Glutamatergic neuron (in vitro differentiated cells): ENCODE data around the gene SRMS. TPM values are rescaled to one million over a fixed set of nuclear protein-coding genes. Genes with fewer than 3 reads are reported as not detected.
A peak's percentile ranks its signal among the peaks of the same experiment; 100 is the strongest.

Source experiments
- DNase-seq: peaks from one replicate; pipeline ENCODE4 v3.0.0; 2022
- H3K27ac Mint-ChIP-seq: one replicate; pipeline ENCODE4 v1.8.0; 2020; ENCODE audit warnings: mild to moderate bottlenecking, mixed read lengths, inconsistent platforms; ENCODE audit not compliant: unreplicated experiment
- H3K27me3 Mint-ChIP-seq: one replicate; pipeline ENCODE4 v1.8.0; 2020; ENCODE audit warnings: mild to moderate bottlenecking, moderate library complexity, mixed read lengths, inconsistent platforms; ENCODE audit not compliant: unreplicated experiment
- H3K36me3 Mint-ChIP-seq: one replicate; pipeline ENCODE4 v1.8.0; 2020; ENCODE audit warnings: mild to moderate bottlenecking, mixed read lengths, inconsistent platforms; ENCODE audit not compliant: unreplicated experiment
- H3K4me1 Mint-ChIP-seq: one replicate; pipeline ENCODE4 v1.8.0; 2020; ENCODE audit warnings: mild to moderate bottlenecking, low read depth, mixed read lengths, inconsistent platforms; ENCODE audit not compliant: unreplicated experiment
- H3K4me3 Mint-ChIP-seq: one replicate; pipeline ENCODE4 v1.8.0; 2020; ENCODE audit warnings: mild to moderate bottlenecking, mixed read lengths, inconsistent platforms; ENCODE audit not compliant: unreplicated experiment
- H3K9me3 Mint-ChIP-seq: one replicate; pipeline ENCODE4 v1.8.0; 2020; ENCODE audit warnings: mild to moderate bottlenecking, moderate library complexity, mixed read lengths, inconsistent platforms; ENCODE audit not compliant: unreplicated experiment
- total RNA-seq: library from RNA; stranded (reverse); fragmentation: NEBNext Ultra II Directional; extraction: Animal tissue kit (Norgen Biotek cat#: 25700); gene quantifications from one replicate; pipeline ENCODE4 v1.2.1, GENCODE V29; 2021; ENCODE audit not compliant: unreplicated experiment
- TF ChIP-seq, protein P1 (sequence below): fragments of 200-600 bp; sonication (generic); IDR thresholded peaks from one replicate; pipeline ENCODE4 v1.5.0; 2021; ENCODE audit not compliant: partially characterized antibody, unreplicated experiment

The SRMS gene
- total RNA-seq, 1 donor from 2014 or later, result not detected

DNA sequence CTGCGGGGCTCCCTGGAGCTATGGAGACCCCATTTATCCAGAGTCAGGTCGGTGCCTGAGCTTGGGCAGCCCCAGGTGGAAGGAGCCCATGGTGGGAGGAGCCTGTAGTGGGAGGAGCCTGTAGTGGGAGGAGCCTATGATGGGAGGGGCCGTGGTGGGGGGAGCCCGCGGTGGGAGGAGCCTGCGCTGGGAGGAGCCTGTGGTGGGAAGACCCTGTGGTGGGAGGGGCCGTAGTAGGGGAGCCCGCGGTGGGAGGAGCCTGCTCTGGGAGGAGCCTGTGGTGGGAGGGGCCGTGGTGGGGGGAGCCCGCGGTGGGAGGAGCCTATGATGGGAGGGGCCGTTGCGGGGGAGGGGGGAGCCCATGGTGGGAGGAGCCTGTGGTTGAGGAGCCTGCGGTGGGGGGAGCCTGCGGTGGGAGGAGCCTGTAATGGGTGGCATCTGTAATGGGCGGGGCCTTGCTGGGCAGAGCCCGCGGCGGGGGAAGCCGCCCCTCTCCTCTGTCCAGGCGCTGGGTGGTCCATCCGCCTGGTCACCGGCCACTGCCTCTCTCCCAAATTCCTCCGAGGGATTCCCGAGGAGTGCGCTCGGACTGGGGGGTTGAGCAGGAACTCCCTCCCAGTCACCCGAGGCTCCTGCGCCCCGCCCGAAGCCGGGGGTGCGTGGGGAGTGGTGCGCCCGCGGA, 5.8 kb upstream of the SRMS start:
- DNase-seq, result peak; percentile 91
- H3K36me3 Mint-ChIP-seq, result no peaks in the 10 kb centered on the region
- peaks cover 4% of the 10 kb centered on the region for H3K9me3 Mint-ChIP-seq
- H3K27me3 Mint-ChIP-seq, result peaks cover 3% of the 10 kb centered on the region
- no peak overlapping the region for H3K4me3 Mint-ChIP-seq
- H3K27ac Mint-ChIP-seq, result no peak overlapping the region
- peaks cover 2% of the 10 kb centered on the region for H3K4me1 Mint-ChIP-seq
- TF ChIP-seq, protein P1, sequence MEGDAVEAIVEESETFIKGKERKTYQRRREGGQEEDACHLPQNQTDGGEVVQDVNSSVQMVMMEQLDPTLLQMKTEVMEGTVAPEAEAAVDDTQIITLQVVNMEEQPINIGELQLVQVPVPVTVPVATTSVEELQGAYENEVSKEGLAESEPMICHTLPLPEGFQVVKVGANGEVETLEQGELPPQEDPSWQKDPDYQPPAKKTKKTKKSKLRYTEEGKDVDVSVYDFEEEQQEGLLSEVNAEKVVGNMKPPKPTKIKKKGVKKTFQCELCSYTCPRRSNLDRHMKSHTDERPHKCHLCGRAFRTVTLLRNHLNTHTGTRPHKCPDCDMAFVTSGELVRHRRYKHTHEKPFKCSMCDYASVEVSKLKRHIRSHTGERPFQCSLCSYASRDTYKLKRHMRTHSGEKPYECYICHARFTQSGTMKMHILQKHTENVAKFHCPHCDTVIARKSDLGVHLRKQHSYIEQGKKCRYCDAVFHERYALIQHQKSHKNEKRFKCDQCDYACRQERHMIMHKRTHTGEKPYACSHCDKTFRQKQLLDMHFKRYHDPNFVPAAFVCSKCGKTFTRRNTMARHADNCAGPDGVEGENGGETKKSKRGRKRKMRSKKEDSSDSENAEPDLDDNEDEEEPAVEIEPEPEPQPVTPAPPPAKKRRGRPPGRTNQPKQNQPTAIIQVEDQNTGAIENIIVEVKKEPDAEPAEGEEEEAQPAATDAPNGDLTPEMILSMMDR, result no peak

DNA sequence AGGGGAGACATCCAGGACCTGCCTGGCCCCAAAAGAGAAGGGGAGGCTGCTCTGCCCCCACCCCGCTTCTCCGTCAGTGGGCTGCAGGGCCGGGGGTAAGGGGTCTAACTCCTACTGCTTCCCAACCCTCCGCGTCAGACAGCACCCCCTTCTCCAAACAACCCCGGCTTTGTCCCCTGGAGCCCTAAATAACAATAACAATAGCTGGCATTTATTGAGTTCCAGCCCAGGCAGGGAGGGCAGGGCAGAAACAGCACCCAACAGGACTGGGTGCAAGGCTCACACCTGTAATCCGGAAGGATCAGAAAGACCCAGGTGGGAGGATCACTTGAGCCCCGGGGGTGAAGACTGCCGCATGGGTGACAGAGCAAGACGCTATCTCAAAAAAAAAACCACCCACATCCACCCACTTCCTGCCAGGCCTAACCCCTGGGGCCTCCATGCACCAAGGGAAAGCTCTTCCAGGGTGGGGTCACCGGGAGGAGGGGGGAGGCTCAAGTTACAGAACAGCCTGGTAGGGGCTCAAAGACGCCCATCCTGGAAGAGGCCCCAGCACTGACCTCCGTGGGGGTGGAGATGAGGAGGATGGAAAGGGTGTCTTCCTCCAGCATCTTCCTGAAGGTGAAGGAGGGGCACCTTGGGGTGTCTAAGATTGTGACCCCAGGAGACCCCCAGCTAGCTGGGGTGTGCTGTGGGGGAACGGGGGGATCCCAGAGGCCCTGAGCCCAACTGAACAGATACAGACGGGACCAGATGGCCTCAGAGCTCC, 5.1 kb upstream of the SRMS start:
- Mint-ChIP-seq H3K9me3 (peaks cover 4% of the 10 kb centered on the region), H3K4me1 (peaks cover 2% of the 10 kb centered on the region), H3K27me3 (no peaks in the 10 kb centered on the region), H3K4me3 (no peak overlapping the region), H3K27ac (no peak overlapping the region), H3K36me3 (no peaks in the 10 kb centered on the region)
- TF ChIP-seq, protein P1, result no peak
- DNase-seq, result no peak

DNA sequence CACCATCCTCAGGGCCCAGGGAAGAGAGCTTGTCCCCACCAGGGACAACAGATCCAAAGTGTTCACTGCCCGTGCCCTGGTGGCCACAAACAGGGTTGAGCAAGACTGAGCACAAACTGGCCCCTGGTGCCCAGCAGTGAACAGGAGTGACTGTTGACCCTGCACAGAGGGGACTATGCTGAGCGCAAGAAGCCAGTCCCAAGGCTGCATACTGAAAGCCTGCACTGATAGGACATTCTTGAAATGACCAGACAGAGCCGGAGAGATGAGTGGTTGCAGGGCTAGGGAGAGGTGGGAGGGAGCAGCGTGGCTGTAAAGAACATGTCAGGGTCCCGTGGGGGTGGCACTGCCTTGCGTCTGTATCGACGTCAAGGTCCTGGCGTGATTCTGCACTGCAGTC, 3.5 kb upstream of the SRMS start:
- peak overlapping the region; percentile 33 for H3K27ac Mint-ChIP-seq
- peaks cover 2% of the 10 kb centered on the region for H3K4me1 Mint-ChIP-seq
- peaks cover 2% of the 10 kb centered on the region for H3K9me3 Mint-ChIP-seq
- H3K4me3 Mint-ChIP-seq, result peak overlapping the region; percentile 64
- no peaks in the 10 kb centered on the region for H3K27me3 Mint-ChIP-seq
- TF ChIP-seq, protein P1, result no peak
- peak; percentile 73 for DNase-seq
- H3K36me3 Mint-ChIP-seq, result no peaks in the 10 kb centered on the region

DNA sequence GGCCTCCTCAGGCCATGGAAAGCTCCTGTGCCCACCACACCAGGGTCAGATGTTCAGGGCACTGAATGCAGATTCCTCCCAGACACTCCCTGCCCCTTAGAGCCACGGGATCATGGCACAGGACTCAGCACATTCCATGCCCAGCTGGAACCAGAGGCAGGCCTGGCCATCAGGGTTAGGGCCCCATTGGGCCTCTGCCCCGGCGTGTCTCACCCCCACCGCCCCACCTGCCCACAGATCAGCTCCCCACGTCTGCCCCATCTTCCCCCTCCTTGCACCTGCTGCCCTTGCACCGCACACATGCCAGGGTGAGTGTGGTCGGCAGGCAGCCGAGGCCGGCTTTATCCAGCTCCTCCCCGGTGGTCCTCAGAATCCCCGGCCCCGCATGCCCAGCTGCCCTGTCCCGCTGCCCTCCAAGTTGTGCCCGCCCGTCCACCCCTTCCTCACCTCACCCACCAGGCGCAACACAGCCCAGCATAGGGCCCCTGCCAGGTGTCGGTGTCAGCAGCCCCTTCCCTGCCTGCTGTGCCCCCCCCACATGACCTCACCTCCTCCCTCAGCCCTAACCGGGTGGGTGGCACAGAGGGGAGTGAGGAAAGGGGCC, 2.2 kb upstream of the SRMS start:
- Mint-ChIP-seq H3K4me1 (peaks cover 2% of the 10 kb centered on the region), H3K36me3 (no peaks in the 10 kb centered on the region), H3K9me3 (peaks cover 2% of the 10 kb centered on the region), H3K27me3 (no peaks in the 10 kb centered on the region), H3K4me3 (no peak overlapping the region), H3K27ac (no peak overlapping the region)
- no peak for DNase-seq
- TF ChIP-seq, protein P1, result no peak

DNA sequence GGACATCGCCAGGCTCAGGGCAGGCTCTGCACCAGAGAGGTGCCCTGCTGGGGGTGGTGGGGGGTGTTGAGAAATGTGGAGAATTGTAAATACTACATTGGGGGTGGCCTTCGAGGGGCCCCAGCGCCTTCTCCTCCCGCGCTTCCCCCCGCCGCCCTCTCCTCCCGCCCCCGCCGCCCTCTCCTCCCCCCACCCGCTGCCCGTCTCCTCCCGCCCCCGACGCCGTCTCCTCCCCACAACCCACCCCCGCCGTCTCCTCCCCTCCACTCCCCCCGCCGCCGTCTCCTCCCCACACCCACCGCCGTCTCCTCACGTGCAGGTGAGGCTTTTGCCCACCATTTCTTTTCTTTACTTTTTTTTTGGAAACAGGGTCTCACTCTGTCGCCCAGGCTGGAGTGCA, 1.5 kb upstream of the SRMS start:
- DNase-seq, result no peak
- Mint-ChIP-seq H3K9me3 (peaks cover 4% of the 10 kb centered on the region), H3K27me3 (no peaks in the 10 kb centered on the region), H3K4me3 (no peak overlapping the region), H3K27ac (no peak overlapping the region), H3K4me1 (peaks cover 2% of the 10 kb centered on the region), H3K36me3 (no peaks in the 10 kb centered on the region)
- TF ChIP-seq, protein P1, result no peak
